Duodenal mucosa (tissue), 2 donors: ENCODE results near the gene TAGAP.

Experiments
- H3K27ac ChIP-seq: one replicate; pipeline ENCODE4 v1.7.0; 2013; ENCODE audit warnings: low read depth, low read length
- H3K27me3 ChIP-seq, 2 donors: one replicate each; pipeline ENCODE4 v1.7.0; 2013; ENCODE audit warnings: low read length in 2 of 2, control low read depth in 1 of 2; ENCODE audit not compliant: insufficient read depth in 2 of 2, control insufficient read depth in 1 of 2
- H3K36me3 ChIP-seq, 2 donors: one replicate each; pipeline ENCODE4 v1.7.0; 2013; ENCODE audit warnings: low read length in 2 of 2, control low read depth in 1 of 2; ENCODE audit not compliant: insufficient read depth in 2 of 2, control insufficient read depth in 1 of 2
- H3K4me1 ChIP-seq, 2 donors: one replicate each; pipeline ENCODE4 v1.7.0; 2013; ENCODE audit warnings: low read length in 2 of 2, control low read depth in 1 of 2; ENCODE audit not compliant: insufficient read depth in 2 of 2, control insufficient read depth in 1 of 2
- H3K4me3 ChIP-seq, 2 donors: one replicate each; pipeline ENCODE4 v1.7.0; 2013; ENCODE audit warnings: low read length in 2 of 2, low read depth in 1 of 2
- H3K9ac ChIP-seq, 2 donors: one replicate each; pipeline ENCODE4 v1.7.0; 2013; ENCODE audit warnings: low read length in 2 of 2, low read depth in 1 of 2
- H3K9me3 ChIP-seq, 2 donors: one replicate each; pipeline ENCODE4 v1.7.0; 2013; ENCODE audit warnings: low read length in 2 of 2, control low read depth in 1 of 2; ENCODE audit not compliant: control insufficient read depth in 1 of 2

Gene TAGAP

GRCh38 chr6:159061805-159062563 lies 17.2 kb upstream of the TAGAP start:
- no peaks in the 10 kb centered on the region for H3K9me3 ChIP-seq
- peaks cover 0 to 3% of the 10 kb centered on the region in 2 donors for H3K27me3 ChIP-seq
- peak overlapping the region; percentile 30 for H3K27ac ChIP-seq
- no peak overlapping the region for H3K9ac ChIP-seq
- no peak overlapping the region for H3K4me3 ChIP-seq
- H3K36me3 ChIP-seq: no peaks in the 10 kb centered on the region
- H3K4me1 ChIP-seq: peaks cover 0 to 8% of the 10 kb centered on the region in 2 donors

DNA sequence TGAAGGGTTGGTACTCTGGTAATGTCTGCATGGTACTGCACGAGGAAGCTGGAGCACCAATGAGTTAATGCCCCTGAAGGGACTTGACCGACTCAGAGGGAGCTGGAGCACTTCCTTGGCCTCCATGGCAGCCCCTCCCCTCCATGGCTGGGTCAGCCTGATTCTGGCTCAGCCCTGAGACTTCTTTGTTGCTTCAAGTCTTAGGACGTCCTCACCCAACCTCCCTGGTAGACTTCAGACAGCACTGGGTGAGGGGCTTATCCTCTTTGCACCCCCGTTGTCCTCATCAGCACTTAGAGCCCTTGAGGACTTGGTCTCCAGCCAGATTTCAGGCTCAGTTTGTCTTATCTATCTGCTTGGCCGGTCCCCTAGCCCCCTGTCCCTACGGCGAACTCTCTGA lies 16.4 kb upstream of the TAGAP start:
- H3K9me3 ChIP-seq: no peaks in the 10 kb centered on the region
- H3K4me3 ChIP-seq: no peak overlapping the region
- H3K27ac ChIP-seq: no peak overlapping the region
- H3K9ac ChIP-seq: no peak overlapping the region
- peaks cover 0 to 16% of the 10 kb centered on the region in 2 donors for H3K4me1 ChIP-seq
- no peaks in the 10 kb centered on the region for H3K36me3 ChIP-seq
- peaks cover 0 to 3% of the 10 kb centered on the region in 2 donors for H3K27me3 ChIP-seq

DNA sequence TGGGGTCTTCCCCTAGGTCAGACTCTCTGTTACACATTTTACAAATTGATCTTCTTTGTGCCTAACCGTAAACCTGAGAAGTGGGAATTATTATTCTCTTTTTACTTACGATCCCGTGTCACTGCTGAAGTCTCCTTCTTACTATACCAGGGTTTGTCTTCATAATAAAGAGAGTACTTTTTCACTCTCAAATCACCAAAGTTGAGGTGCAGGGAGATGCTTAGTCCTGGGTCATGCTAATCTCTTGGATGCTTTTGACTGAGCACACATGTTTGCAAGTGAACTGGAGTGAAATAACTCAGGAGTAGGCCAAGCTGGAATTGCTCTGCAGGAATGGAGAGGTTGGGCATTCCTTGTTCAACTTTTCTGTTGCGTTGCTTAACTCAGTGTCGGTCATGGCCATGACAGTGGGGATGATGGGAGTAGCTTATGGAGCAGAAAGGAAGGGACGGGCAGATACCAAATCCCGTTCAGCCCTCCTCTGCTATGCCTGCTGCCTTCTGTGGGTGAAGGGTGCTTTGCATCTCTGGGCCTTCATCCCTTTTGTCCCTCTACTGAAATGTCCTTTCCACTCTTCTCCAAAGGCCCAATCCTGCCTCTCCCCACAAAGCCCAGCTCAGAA lies 15.2 kb upstream of the TAGAP start:
- H3K4me3 ChIP-seq: no peak overlapping the region
- H3K9me3 ChIP-seq: no peaks in the 10 kb centered on the region
- H3K4me1 ChIP-seq: peaks cover 3 to 16% of the 10 kb centered on the region in 2 donors
- H3K27me3 ChIP-seq: peaks cover 0 to 3% of the 10 kb centered on the region in 2 donors
- H3K27ac ChIP-seq: no peak overlapping the region
- no peak overlapping the region for H3K9ac ChIP-seq
- no peaks in the 10 kb centered on the region for H3K36me3 ChIP-seq

DNA sequence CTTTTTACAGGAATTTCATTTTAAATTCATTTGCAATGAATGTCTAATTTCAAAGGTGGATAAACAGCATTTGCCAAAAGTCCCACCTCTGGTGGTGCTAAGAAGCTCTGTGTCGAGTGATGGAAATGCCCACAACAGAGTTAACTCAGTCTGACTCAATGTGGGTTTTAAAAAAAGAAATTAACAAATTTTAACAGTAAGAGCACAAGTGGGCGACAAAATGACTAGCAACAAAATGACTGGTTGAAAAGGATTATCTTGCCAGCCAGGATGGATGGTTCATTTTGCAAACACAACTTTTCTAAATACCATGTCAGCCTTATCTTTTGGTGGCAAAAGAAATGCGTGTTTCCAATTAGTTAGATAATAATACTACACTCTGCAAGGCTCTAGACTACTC lies 14.3 kb upstream of the TAGAP start:
- H3K36me3 ChIP-seq: no peaks in the 10 kb centered on the region
- H3K4me3 ChIP-seq: no peak overlapping the region
- H3K27me3 ChIP-seq: peaks cover 0 to 3% of the 10 kb centered on the region in 2 donors
- H3K4me1 ChIP-seq: peaks cover 3 to 16% of the 10 kb centered on the region in 2 donors
- H3K9ac ChIP-seq: no peak overlapping the region
- H3K27ac ChIP-seq: no peak overlapping the region
- H3K9me3 ChIP-seq: no peaks in the 10 kb centered on the region

- no peak overlapping the region for H3K4me3 ChIP-seq
- H3K27ac ChIP-seq: no peak overlapping the region
- no peaks in the 10 kb centered on the region for H3K27me3 ChIP-seq
- H3K4me1 ChIP-seq: peaks cover 3 to 11% of the 10 kb centered on the region in 2 donors
- H3K9me3 ChIP-seq: no peaks in the 10 kb centered on the region
- no peak overlapping the region for H3K9ac ChIP-seq
- H3K36me3 ChIP-seq: no peaks in the 10 kb centered on the region
These were observed 12.1 kb upstream of the TAGAP start for GRCh38 chr6:159056899-159057298.

- H3K36me3 ChIP-seq: no peaks in the 10 kb centered on the region
- no peak overlapping the region for H3K9ac ChIP-seq
- H3K4me1 ChIP-seq: peaks cover 3 to 7% of the 10 kb centered on the region in 2 donors
- H3K9me3 ChIP-seq: no peaks in the 10 kb centered on the region
- no peak overlapping the region for H3K27ac ChIP-seq
- no peak overlapping the region for H3K4me3 ChIP-seq
- no peaks in the 10 kb centered on the region for H3K27me3 ChIP-seq
These were observed 11.6 kb upstream of the TAGAP start for GRCh38 chr6:159056432-159056831.

DNA sequence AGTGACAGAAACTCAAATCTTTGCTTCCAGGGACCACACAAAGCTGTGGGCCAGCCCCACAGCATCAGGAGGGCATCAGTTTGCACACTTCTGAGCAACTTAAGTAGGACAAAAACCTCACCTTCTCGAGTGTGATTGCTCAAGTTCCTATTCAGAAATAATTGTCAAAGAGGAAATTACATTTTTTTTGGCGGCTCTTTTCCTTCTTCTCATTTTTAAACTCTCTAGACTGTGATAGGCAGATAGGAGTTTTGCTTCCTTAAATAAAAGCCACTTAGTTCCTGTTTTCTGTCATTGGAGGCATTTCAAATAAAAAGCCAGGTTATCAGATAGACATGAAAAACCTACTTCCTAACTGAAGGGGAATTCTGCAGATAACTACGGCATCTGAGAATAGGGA lies 11.2 kb upstream of the TAGAP start:
- Histone ChIP-seq H3K4me1 (peaks cover 3 to 7% of the 10 kb centered on the region in 2 donors), H3K27ac (no peak overlapping the region), H3K9ac (no peak overlapping the region), H3K4me3 (no peak overlapping the region), H3K36me3 (no peaks in the 10 kb centered on the region), H3K9me3 (no peaks in the 10 kb centered on the region), H3K27me3 (no peaks in the 10 kb centered on the region)

DNA sequence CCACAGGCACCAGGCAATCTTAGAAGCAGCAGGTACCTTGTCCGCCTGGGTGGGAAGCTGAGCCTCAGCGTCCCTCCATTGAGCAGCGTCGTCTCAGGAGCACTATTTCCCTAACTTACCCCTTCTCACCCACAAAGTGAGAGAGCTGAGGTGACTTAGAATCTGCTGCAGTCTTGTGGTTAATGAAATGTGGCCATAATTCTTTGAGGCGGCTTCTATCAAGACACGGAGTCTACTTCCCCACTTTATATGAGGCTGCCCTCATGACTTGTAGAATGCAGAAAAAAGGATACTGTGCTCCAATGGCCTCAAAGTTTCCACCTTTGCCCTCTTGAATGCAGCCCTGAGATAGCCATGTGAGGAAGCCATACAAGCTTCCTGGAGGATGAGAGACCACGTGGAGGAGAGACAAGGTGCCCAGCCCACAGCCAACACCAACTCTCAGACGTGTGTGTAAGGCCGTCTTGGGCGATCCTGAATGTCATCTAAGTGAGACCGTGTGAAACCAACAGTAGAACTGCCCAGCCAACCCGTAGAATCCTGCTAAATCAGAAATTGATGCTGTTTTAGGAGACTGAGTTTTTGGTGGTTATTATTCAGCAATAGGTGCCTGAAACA lies 9.1 kb upstream of the TAGAP start:
- Histone ChIP-seq H3K9me3 (no peaks in the 10 kb centered on the region), H3K27me3 (no peaks in the 10 kb centered on the region), H3K9ac (no peak overlapping the region), H3K4me1 (peaks cover 3 to 7% of the 10 kb centered on the region in 2 donors), H3K36me3 (no peaks in the 10 kb centered on the region), H3K4me3 (no peak overlapping the region), H3K27ac (no peak overlapping the region)

GRCh38 chr6:159052720-159053119 lies 7.9 kb upstream of the TAGAP start:
- no peaks in the 10 kb centered on the region for H3K27me3 ChIP-seq
- H3K9ac ChIP-seq: no peak overlapping the region
- H3K36me3 ChIP-seq: no peaks in the 10 kb centered on the region
- H3K9me3 ChIP-seq: no peaks in the 10 kb centered on the region
- H3K4me1 ChIP-seq: peaks cover 3 to 7% of the 10 kb centered on the region in 2 donors
- H3K4me3 ChIP-seq: no peak overlapping the region
- no peak overlapping the region for H3K27ac ChIP-seq
